Lower lobe of right lung (tissue), 2 donors: ENCODE results near the gene AGL. TPM values are rescaled to one million over a fixed set of nuclear protein-coding genes. Genes with fewer than 3 reads are reported as not detected.

Experiments used
- ATAC-seq, 2 donors: fragments of 200-7000 bp; cut with Tn5 transposase; one replicate each; pipeline ENCODE4 v1.9.1; 2020 to 2022; ENCODE audit warnings: mild to moderate bottlenecking in 2 of 2, moderate library complexity in 2 of 2
- DNase-seq: peaks from one replicate; pipeline ENCODE4 v3.0.0-alpha.2; 2020
- H3K27ac ChIP-seq: fragments of 200-600 bp; one replicate; pipeline ENCODE4 v1.8.0; 2022
- H3K27me3 ChIP-seq: fragments of 200-600 bp; one replicate; pipeline ENCODE4 v1.8.0; 2022; ENCODE audit warnings: low read depth
- H3K36me3 ChIP-seq: fragments of 200-600 bp; one replicate; pipeline ENCODE4 v1.8.0; 2022; ENCODE audit warnings: mild to moderate bottlenecking
- H3K4me1 ChIP-seq: fragments of 200-600 bp; one replicate; pipeline ENCODE4 v1.8.0; 2022
- H3K4me3 ChIP-seq: fragments of 200-600 bp; one replicate; pipeline ENCODE4 v1.8.0; 2022; ENCODE audit warnings: mild to moderate bottlenecking
- H3K9me3 ChIP-seq: fragments of 200-600 bp; one replicate; pipeline ENCODE4 v1.8.0; 2022
- intact Hi-C: fragments of 100-400 bp; cut with DNase I; formaldehyde crosslinking; loops from one replicate; pipeline ENCODE4 v1.11.0; 2022
- total RNA-seq: library from RNA; stranded (reverse); fragmentation: NEBNext Ultra II Directional; extraction: Animal tissue kit (Norgen Biotek cat#: 25700); gene quantifications from one replicate; pipeline ENCODE4 v1.2.1, GENCODE V29; 2021
- TF ChIP-seq, protein P1 (sequence below): fragments of 200-600 bp; IDR thresholded peaks from one replicate; pipeline ENCODE4 v1.8.0; 2022; ENCODE audit warnings: antibody characterized with exemption, mild to moderate bottlenecking
- donor health status: DM: no; HTN: yes; CAD: no; lungs with severe emphysema.

AGL gene
- total RNA-seq, 1 donor from 2014 or later, result 14.6 TPM

DNA sequence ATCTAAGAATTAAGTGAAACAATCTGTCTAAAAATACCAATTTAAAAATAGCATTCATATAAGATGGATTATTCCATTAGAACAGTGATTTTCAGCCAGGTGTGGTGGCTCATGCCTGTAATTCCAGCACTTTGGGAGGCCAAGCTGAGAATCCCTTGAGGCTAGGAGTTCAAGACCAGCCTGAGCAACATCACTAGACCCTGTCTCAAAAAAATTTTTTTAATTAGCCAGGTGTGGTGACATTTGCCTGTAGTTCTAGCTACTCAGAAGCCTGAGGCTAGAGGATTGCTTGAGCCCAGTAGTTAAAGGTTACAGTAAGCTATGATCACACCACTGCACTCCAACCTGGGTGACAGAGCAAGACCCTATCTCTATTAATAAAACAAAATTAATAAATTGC is 84.6 kb downstream of the AGL start:
- ATAC-seq, result no peak
- no peaks in the 10 kb centered on the region for H3K9me3 ChIP-seq
- H3K27ac ChIP-seq, result no peak overlapping the region
- no peak for DNase-seq
- H3K27me3 ChIP-seq, result no peaks in the 10 kb centered on the region
- no peaks in the 10 kb centered on the region for H3K4me1 ChIP-seq
- H3K4me3 ChIP-seq, result no peak overlapping the region
- intact Hi-C loops, result no loop called here
- no peaks in the 10 kb centered on the region for H3K36me3 ChIP-seq
- TF ChIP-seq, protein P1, sequence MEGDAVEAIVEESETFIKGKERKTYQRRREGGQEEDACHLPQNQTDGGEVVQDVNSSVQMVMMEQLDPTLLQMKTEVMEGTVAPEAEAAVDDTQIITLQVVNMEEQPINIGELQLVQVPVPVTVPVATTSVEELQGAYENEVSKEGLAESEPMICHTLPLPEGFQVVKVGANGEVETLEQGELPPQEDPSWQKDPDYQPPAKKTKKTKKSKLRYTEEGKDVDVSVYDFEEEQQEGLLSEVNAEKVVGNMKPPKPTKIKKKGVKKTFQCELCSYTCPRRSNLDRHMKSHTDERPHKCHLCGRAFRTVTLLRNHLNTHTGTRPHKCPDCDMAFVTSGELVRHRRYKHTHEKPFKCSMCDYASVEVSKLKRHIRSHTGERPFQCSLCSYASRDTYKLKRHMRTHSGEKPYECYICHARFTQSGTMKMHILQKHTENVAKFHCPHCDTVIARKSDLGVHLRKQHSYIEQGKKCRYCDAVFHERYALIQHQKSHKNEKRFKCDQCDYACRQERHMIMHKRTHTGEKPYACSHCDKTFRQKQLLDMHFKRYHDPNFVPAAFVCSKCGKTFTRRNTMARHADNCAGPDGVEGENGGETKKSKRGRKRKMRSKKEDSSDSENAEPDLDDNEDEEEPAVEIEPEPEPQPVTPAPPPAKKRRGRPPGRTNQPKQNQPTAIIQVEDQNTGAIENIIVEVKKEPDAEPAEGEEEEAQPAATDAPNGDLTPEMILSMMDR, result no peak

DNA sequence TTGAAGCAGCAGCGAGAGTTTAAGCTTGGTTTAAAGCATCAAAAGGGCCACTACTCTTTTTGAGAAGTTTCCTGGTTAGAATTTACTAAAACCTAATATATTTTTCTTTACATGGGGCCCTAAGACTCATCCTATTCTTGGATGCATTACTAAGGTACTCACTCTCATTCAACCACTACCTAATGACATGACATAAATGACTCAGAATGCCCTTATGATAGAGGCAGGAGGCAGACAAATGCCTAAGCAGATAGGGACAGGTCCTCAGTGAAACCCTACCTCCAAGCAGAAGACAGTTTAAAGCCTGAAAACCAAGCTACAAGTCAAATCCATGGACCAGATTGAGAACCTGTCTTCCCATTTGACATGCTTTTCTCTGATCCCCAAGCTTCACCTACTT is 85.4 kb downstream of the AGL start:
- intact Hi-C loops, result no loop called here

DNA sequence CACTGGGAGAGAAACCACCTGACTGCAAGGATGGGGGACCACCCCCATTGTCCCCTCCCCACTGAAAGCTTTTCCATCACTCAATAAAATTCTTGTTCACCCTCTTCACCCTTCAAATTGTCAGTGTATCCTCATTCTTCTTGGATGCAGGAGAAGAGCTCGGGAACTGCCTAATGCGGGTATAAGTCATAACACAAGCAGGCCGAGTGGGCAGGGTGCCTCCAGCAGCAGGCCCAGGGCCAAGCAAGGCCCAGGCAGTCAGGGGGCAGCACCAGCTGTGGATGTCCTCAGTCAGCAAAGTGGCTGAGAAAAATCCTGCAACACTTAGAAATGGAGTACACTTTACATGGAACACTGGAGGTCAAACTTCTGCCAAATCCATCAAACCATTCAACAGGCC is 85.9 kb downstream of the AGL start:
- Histone ChIP-seq H3K4me1 (no peaks in the 10 kb centered on the region), H3K4me3 (no peak overlapping the region), H3K27me3 (no peaks in the 10 kb centered on the region), H3K27ac (no peak overlapping the region), H3K9me3 (no peaks in the 10 kb centered on the region), H3K36me3 (no peaks in the 10 kb centered on the region)
- DNase-seq (no peak), ATAC-seq (no peak)
- intact Hi-C loops, result no loop called here
- TF ChIP-seq, protein P1, result no peak

More for the DNA sequence above, 85.4 kb downstream of the AGL start:
- Histone ChIP-seq H3K27ac (no peak overlapping the region), H3K27me3 (no peaks in the 10 kb centered on the region), H3K4me1 (no peaks in the 10 kb centered on the region), H3K36me3 (no peaks in the 10 kb centered on the region), H3K9me3 (no peaks in the 10 kb centered on the region), H3K4me3 (no peak overlapping the region)
- TF ChIP-seq, protein P1, result no peak
- DNase-seq (no peak), ATAC-seq (no peak)

DNA sequence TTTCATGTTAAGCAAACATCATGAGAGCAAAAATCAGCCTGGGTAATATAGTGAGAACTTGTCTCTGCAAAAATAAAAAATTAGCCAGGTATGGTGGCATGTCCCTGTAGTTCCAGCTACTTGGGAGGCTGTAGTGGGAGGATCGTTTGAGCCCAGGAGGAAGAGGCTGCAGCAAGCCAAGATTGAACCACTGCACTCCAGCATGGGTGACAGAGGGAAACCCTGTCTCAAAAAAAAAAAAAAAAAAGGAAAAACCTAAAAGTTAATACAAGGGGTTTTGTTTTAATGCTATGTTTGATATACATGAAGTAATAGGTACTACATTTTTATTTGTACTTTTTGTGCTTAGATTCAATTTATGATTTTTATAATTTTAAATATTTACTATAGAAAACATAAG is 92.6 kb downstream of the AGL start:
- Histone ChIP-seq H3K9me3 (no peaks in the 10 kb centered on the region), H3K27ac (no peak overlapping the region), H3K4me3 (no peak overlapping the region), H3K27me3 (no peaks in the 10 kb centered on the region), H3K4me1 (no peaks in the 10 kb centered on the region), H3K36me3 (no peaks in the 10 kb centered on the region)
- DNase-seq, result no peak
- ATAC-seq, result no peak
- TF ChIP-seq, protein P1, result no peak
- intact Hi-C loops, result no loop called here

DNA sequence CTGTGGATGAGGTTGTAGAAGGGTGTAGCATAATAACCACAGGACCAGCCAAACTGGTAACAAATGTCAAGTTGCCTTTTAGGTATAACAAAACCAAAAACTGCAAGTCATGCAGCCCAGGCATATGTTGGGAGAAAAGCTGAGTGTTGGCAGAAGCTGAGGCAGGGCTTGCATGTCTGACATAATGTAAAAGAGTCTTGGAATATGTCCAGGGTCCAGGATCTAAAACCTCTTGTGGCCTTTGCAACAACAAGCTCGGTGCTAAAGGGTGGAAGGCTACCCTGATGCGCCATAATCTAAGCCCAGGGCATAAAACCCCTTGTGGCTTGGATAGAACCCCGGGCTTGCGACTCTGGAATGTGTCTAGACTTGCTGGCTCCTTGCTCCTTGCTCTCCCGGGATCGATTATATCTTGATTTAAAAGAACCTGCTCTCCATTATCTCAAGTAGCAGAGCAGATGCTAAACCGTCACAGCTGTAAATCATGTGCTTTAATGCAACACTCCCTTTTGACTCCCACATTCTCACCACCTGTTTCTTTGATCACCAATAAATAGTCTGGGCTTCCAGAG is 93.1 kb downstream of the AGL start:
- no peaks in the 10 kb centered on the region for H3K36me3 ChIP-seq
- intact Hi-C loops, result no loop called here
- H3K27me3 ChIP-seq, result no peaks in the 10 kb centered on the region
- H3K4me3 ChIP-seq, result no peak overlapping the region
- no peaks in the 10 kb centered on the region for H3K9me3 ChIP-seq
- TF ChIP-seq, protein P1, result no peak
- no peak for ATAC-seq
- no peaks in the 10 kb centered on the region for H3K4me1 ChIP-seq
- DNase-seq, result no peak
- no peak overlapping the region for H3K27ac ChIP-seq

DNA sequence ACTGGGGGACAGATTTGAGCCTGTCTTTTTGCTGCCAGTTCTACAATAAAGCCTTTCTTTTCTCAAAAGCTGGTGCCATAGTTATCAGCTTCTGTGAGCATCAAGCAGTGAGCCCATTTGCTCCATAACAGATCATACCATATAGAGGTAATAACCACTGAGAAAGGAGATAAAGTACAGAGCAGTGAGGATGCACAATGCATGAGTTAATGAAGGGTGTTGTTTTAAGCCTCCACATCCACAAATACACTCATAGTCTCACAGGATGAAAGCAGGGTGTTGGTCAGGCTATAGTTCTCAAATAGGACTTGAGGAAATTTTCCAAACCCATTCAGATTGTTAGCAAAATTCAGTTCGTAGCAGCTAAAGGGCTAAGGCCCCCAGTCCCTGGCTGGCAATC is 94.0 kb downstream of the AGL start:
- no peaks in the 10 kb centered on the region for H3K9me3 ChIP-seq
- no peaks in the 10 kb centered on the region for H3K4me1 ChIP-seq
- no peak overlapping the region for H3K27ac ChIP-seq
- intact Hi-C loops, result no loop called here
- no peak overlapping the region for H3K4me3 ChIP-seq
- H3K36me3 ChIP-seq, result no peaks in the 10 kb centered on the region
- ATAC-seq, result no peak
- DNase-seq, result no peak
- no peaks in the 10 kb centered on the region for H3K27me3 ChIP-seq
- TF ChIP-seq, protein P1, result no peak
